ENCODE data around the gene CREB5.

DNA sequence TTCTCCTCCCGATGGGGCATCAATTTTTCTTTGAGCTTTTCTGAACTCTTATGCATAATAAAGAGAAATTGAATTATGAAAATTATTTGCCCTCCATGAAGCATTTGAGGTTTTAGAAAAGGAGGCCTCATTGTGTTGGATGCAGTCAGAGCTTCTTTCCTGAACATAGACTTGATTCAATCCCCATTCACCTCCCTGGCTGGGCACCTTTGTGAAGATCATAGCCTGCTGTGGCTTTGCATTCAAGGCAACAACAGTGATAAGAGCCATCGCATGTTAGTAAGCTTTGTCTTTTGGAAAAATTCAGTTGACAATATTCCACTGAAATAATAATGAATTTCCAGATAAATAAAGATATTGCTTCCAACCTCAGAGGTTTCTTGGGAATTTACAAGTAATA, 458.8 kb downstream of the CREB5 start:
- TF ChIP-seq CTCF (IDR thresholded peaks at IDR 0.05; ENCODE audit: borderline replicate concordance, extremely low read depth, low read length, poor library complexity, severe bottlenecking) (no peak), EZH2 (IDR thresholded peaks at IDR 0.05; ENCODE audit: borderline replicate concordance, low read depth, low read length, severe bottlenecking) (no peak)

Data from DND-41 (cell line).